GM12878 (cell line): ENCODE measurements around the gene ATP10A. TPM values are rescaled to one million over a fixed set of nuclear protein-coding genes. Genes with fewer than 3 reads are reported as not detected.

Experiments
- ATAC-seq: fragments of 200-7000 bp; cut with Tn5 transposase; 3 replicates; pipeline ENCODE4 v1.9.1; 2020; ENCODE audit warnings: mild to moderate bottlenecking, moderate library complexity
- BruUV-seq: library from RNA; stranded (reverse); fragments of 400-500 nt; replicated peaks from 2 replicates; lab custom pipeline; 2021; lab: Mats Ljungman, UMichigan
- CTCF ChIA-PET: fragments of 300-600 bp; sonication (Branson Sonifier 250); formaldehyde crosslinking; extraction: SDS; loops from one replicate; lab custom pipeline; 2021; ENCODE audit warnings: inconsistent platforms; lab: Yijun Ruan, JAX
- POLR2A ChIA-PET: fragments of 350-600 bp; formaldehyde crosslinking; extraction: SDS; loops from one replicate; lab custom pipeline; 2021; ENCODE audit warnings: inconsistent platforms; lab: Charles Lee
- RAD21 ChIA-PET: fragments of 300-600 bp; sonication (Branson Sonifier 250); formaldehyde crosslinking; loops from one replicate; lab custom pipeline; 2023; ENCODE audit warnings: antibody characterized with exemption; ENCODE audit not compliant: unreplicated experiment; lab: Charles Lee
- SMC1A ChIA-PET: fragments of 300-600 bp; sonication (Branson Sonifier 250); formaldehyde crosslinking; loops from one replicate; lab custom pipeline; 2023; ENCODE audit not compliant: unreplicated experiment, uncharacterized antibody; lab: Charles Lee
- DNase-seq: peaks from one replicate; pipeline ENCODE4 v3.0.0-alpha.2; 2011; ENCODE audit warnings: low read depth, low spot score
- FAIRE-seq: peaks from 3 replicates; lab custom pipeline; 2011; peaks lifted over from hg19 to GRCh38; lab: Jason Lieb, UNC
- H2AFZ ChIP-seq: 2 replicates; pipeline ENCODE4 v1.6.0; 2011; ENCODE audit warnings: low read depth, low read length, control low read depth; ENCODE audit not compliant: control insufficient read depth
- H3K27ac ChIP-seq: 2 replicates; pipeline ENCODE4 v1.5.1; 2011; ENCODE audit warnings: control low read depth; ENCODE audit not compliant: control insufficient read depth, insufficient read depth
- H3K27me3 ChIP-seq, 2 experiments: replicated peaks in 1 of 2; 2 replicates each; pipeline versions ENCODE4 v1.6.0 to v1.6.1; 2011; ENCODE audit warnings: low read length in 1 of 2; ENCODE audit not compliant: control insufficient read depth in 2 of 2, insufficient read depth in 2 of 2
- H3K36me3 ChIP-seq, 2 experiments: 2 replicates each; pipeline ENCODE4 v1.5.1; 2011; ENCODE audit warnings: low read length in 1 of 2; ENCODE audit not compliant: control insufficient read depth in 2 of 2, insufficient read depth in 2 of 2
- H3K4me1 ChIP-seq: 2 replicates; pipeline ENCODE4 v1.6.1; 2011; ENCODE audit warnings: mild to moderate bottlenecking, low read length, moderate library complexity, mixed read lengths; ENCODE audit not compliant: control insufficient read depth, insufficient read depth
- H3K4me2 ChIP-seq: 2 replicates; pipeline ENCODE4 v1.6.0; 2011; ENCODE audit warnings: control low read depth; ENCODE audit not compliant: control insufficient read depth, insufficient read depth
- H3K4me3 ChIP-seq: fragments of 200-600 bp; sonication (generic); 2 replicates; pipeline ENCODE4 v1.5.1; 2016
- H3K79me2 ChIP-seq: 2 replicates; pipeline ENCODE4 v1.6.0; 2011; ENCODE audit warnings: low read length; ENCODE audit not compliant: control insufficient read depth, insufficient read depth
- H3K9ac ChIP-seq: 2 replicates; pipeline ENCODE4 v1.8.0; 2011; ENCODE audit warnings: low read length, control low read depth, mixed read lengths; ENCODE audit not compliant: control insufficient read depth, insufficient read depth
- H3K9me3 ChIP-seq: replicated peaks from 3 replicates; pipeline ENCODE4 v1.5.1; 2011; ENCODE audit warnings: mild to moderate bottlenecking, low read length; ENCODE audit not compliant: control insufficient read depth, insufficient read depth
- H4K20me1 ChIP-seq: 2 replicates; pipeline ENCODE4 v1.6.0; 2011; ENCODE audit not compliant: control insufficient read depth, insufficient read depth
- EP300 ChIP-seq, 2 experiments: fragments of 150-350 bp in 1 of 2; IDR thresholded peaks; 2 replicates each; pipeline ENCODE4 v1.6.1; 2011 to 2012; ENCODE audit warnings: low read depth in 2 of 2, low read length in 2 of 2, borderline replicate concordance in 1 of 2, improper control_type of control experiment in 1 of 2, inconsistent platforms in 1 of 2; ENCODE audit not compliant: control insufficient read depth in 1 of 2
- KAT2A ChIP-seq: conservative IDR thresholded peaks from 2 replicates; pipeline ENCODE4 v1.6.1; 2011; ENCODE audit warnings: low read depth, low read length; ENCODE audit not compliant: control insufficient read depth
- MTA2 ChIP-seq: fragments of 450-650 bp; IDR thresholded peaks from 2 replicates; pipeline ENCODE4 v1.6.1; 2016; ENCODE audit warnings: low read depth, mild to moderate bottlenecking, moderate library complexity
- MYB ChIP-seq: fragments of 150-350 bp; IDR thresholded peaks from 2 replicates; pipeline ENCODE4 v1.6.1; 2014; ENCODE audit warnings: mild to moderate bottlenecking, low read depth, low read length, borderline replicate concordance
- NFXL1 ChIP-seq: fragments of 450-650 bp; IDR thresholded peaks from 2 replicates; pipeline ENCODE4 v1.6.1; 2017; ENCODE audit warnings: antibody characterized with exemption, mild to moderate bottlenecking, borderline replicate concordance
- RUNX3 ChIP-seq: IDR thresholded peaks from 2 replicates; pipeline ENCODE4 v1.6.1; 2012; ENCODE audit warnings: low read length, inconsistent platforms
- STAT3 ChIP-seq: IDR thresholded peaks from 2 replicates; pipeline ENCODE4 v1.6.1; 2011; ENCODE audit warnings: low read depth, low read length, improper control_type of control experiment
- YY1 ChIP-seq: IDR thresholded peaks from 2 replicates; pipeline ENCODE4 v1.6.1; 2011; ENCODE audit warnings: low read depth, mild to moderate bottlenecking, low read length
- WGBS: methylation state at CpG from one replicate; pipeline ENCODE4 v1.1.6; 2016; ENCODE audit warnings: low lambda C conversion rate; ENCODE audit not compliant: insufficient replicate concordance, insufficient coverage; ENCODE audit errors: missing lambda C conversion rate; 5-methylcytosine and 5-hydroxymethylcytosine counted together
- in situ Hi-C: fragments of 300-500 bp; cut with MboI; formaldehyde crosslinking; loops from 9 replicates; pipeline ENCODE4 v1.14.3; 2018; ENCODE audit warnings: mixed read lengths
- intact Hi-C: fragments of 100-400 bp; cut with micrococcal nuclease; formaldehyde crosslinking; loops from one replicate; pipeline ENCODE4 v1.14.2; 2022; ENCODE audit not compliant: unreplicated experiment
- polyA plus RNA-seq, 11 experiments: library from polyadenylated mRNA; depleted of rRNA in 4 of 11; unstranded in 6 of 11; stranded (reverse) in 5 of 11; fragments of >200 nt; fragmentation: Nextera tagmentation in 4 of 11; fragmentation: Illumina TruSeq in 1 of 11; extraction: Ambion mirVana in 4 of 11; extraction: Trizol in 1 of 11; gene quantifications; 1 replicate in 1 of 11; 2 replicates in 10 of 11; pipeline versions ENCODE4 v1.2.1 to v1.2.3, GENCODE V29; 2011 to 2016; ENCODE audit warnings: inconsistent platforms in 2 of 11, missing spikeins in 2 of 11, low read depth in 1 of 11
- total RNA-seq, 4 experiments: library from RNA; depleted of rRNA in 3 of 4; stranded (reverse); fragments of >200 nt in 3 of 4; fragmentation: Illumina TruSeq in 1 of 4; extraction: Trizol in 1 of 4; gene quantifications; 2 replicates each; pipeline versions ENCODE4 v1.2.1 to v1.2.3, GENCODE V29; 2013 to 2021
- TF ChIP-seq, protein P1 (sequence below): fragments of 450-650 bp; conservative IDR thresholded peaks from 2 replicates; pipeline ENCODE4 v1.6.1; 2017; ENCODE audit warnings: mild to moderate bottlenecking, moderate library complexity

Gene ATP10A
- total and polyA plus RNA-seq, 10 of the 15 experiments (the other 5 are each of a cell fraction or from before 2014, with no cell fraction given), result 0.04 to 1.5 (median 0.31) TPM; not detected in 2

DNA sequence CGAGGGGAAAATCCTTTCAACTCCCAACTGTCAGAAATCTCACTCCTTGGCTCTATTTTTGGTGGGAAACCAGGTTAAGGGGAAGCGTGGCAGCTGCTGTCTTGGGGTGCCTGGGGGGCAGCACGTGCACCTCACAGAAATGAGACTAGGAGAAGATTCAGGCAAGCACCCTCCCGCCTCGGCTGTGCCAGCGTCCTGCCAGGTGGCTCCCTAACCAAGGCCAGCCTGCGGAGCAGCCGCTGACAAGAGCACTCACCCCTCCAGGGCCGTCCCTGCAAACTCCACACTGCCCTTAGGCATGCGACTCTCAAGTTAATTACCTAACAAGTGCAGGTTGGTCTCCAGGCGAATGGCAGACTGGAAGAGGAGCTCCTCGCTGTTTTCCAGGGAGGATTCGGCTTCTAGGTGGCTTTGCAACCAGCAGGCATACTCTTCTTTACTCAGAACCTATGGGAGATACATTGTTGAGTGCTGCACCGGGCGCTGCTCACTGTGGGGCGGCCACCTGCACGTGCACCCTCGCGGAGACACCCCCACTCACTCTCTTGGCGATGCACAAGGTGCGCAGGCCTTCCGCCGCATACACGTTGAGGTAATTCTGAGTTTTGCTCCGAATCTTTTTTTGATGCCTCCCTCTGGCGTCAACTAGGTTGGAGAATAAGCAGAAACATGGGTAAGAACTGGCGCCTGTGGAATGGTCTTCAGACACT, 155.3 kb downstream of the ATP10A start:
- no peak overlapping the region for H2AFZ ChIP-seq
- no peak for ATAC-seq
- no peaks in the 10 kb centered on the region; the same call in 2 of the 3 replicates for H3K9me3 ChIP-seq
- CTCF ChIA-PET, result no interaction called here
- no peak for FAIRE-seq
- H3K9ac ChIP-seq, result no peak overlapping the region
- no peaks in the 10 kb centered on the region for H3K79me2 ChIP-seq
- TF ChIP-seq EP300 (IDR thresholded peaks at IDR 0.05; ENCODE audit: borderline replicate concordance in 1 of 2, control insufficient read depth in 1 of 2, low read depth in 2 of 2, low read length in 2 of 2) (no peak), MTA2 (no peak), STAT3 (no peak)
- POLR2A ChIA-PET, result no interaction called here
- H3K27ac ChIP-seq, result no peak overlapping the region
- intact Hi-C loops (no loop called here), in situ Hi-C loops (no loop called here)
- DNase-seq, result no peak
- SMC1A ChIA-PET, result no interaction called here
- H4K20me1 ChIP-seq, result no peaks in the 10 kb centered on the region
- BruUV-seq, result no TSS peak
- H3K36me3 ChIP-seq, result no peaks in the 10 kb centered on the region
- no peak overlapping the region for H3K4me3 ChIP-seq
- H3K27me3 ChIP-seq, result no peaks in the 10 kb centered on the region
- WGBS, result 34% methylated on average over 27 of the region's 27 CpGs
- H3K4me2 ChIP-seq, result no peak overlapping the region
- H3K4me1 ChIP-seq, result no peaks in the 10 kb centered on the region
- RAD21 ChIA-PET, result no interaction called here

DNA sequence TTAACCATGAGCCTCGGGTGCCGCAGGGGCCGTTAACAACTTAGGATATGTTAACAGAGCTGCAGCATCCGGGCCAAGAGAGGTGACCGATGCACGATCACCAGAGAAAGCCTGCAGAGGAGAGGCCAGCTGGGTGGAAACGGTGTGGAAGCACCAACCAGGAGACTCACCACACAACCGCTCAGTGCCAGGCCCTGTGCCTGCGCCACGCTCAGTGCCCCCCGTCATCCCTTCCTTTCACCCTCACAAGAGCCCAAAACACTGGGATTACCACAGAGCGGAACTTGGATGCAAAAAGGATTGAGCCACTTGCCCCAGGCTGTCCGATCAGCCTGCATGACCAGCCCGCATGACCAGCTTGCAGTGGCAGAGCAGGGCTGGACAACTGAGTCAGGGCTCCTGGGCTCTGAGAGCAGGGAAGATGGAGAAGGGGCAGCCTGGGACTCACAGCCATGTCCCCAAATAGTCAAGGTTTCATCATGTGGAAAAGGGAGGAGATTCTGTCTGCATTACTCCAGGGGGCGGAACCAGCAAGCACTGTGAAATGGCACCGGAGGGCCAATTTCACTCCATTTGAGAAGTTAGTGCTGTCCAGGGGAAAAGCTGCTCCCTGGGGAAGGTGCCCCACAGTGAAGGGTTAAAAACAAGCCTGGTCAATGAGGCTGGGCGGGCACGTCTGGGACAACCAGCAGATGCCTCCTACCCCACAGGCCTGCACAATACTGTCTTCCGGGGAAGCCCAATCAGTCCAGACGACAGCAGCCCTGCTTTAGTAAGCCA, 156.8 kb downstream of the ATP10A start:
- in situ Hi-C loops, result no loop called here
- TF ChIP-seq, protein P1, sequence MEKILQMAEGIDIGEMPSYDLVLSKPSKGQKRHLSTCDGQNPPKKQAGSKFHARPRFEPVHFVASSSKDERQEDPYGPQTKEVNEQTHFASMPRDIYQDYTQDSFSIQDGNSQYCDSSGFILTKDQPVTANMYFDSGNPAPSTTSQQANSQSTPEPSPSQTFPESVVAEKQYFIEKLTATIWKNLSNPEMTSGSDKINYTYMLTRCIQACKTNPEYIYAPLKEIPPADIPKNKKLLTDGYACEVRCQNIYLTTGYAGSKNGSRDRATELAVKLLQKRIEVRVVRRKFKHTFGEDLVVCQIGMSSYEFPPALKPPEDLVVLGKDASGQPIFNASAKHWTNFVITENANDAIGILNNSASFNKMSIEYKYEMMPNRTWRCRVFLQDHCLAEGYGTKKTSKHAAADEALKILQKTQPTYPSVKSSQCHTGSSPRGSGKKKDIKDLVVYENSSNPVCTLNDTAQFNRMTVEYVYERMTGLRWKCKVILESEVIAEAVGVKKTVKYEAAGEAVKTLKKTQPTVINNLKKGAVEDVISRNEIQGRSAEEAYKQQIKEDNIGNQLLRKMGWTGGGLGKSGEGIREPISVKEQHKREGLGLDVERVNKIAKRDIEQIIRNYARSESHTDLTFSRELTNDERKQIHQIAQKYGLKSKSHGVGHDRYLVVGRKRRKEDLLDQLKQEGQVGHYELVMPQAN, result no peak
- no peak for TF ChIP-seq KAT2A
- no peak for TF ChIP-seq YY1
- TF ChIP-seq RUNX3, result no peak
- no peak for TF ChIP-seq MYB
- no peak for TF ChIP-seq NFXL1
- Histone ChIP-seq H3K9ac (no peak overlapping the region), H3K36me3 (no peaks in the 10 kb centered on the region), H3K27ac (no peak overlapping the region), H3K27me3 (no peaks in the 10 kb centered on the region), H3K4me1 (no peaks in the 10 kb centered on the region), H3K9me3 (no peaks in the 10 kb centered on the region; the same call in 2 of the 3 replicates), H4K20me1 (no peaks in the 10 kb centered on the region), H2AFZ (no peak overlapping the region), H3K79me2 (no peaks in the 10 kb centered on the region), H3K4me3 (no peak overlapping the region), H3K4me2 (no peak overlapping the region)
- ChIA-PET POLR2A (no interaction called here), RAD21 (no interaction called here), SMC1A (no interaction called here), CTCF (no interaction called here)
- 51% methylated on average over 20 of the region's 20 CpGs for WGBS
- DNase-seq (no peak), ATAC-seq (no peak), FAIRE-seq (no peak)
- intact Hi-C loops, result no loop called here
- BruUV-seq, result no TSS peak
